ENCODE results near the gene GZMM. TPM values are rescaled to one million over a fixed set of nuclear protein-coding genes. Genes with fewer than 3 reads are reported as not detected.

The GZMM gene
- total and polyA plus RNA-seq, 10 donors, result 3.9 to 19.5 (median 14.9) TPM

DNA sequence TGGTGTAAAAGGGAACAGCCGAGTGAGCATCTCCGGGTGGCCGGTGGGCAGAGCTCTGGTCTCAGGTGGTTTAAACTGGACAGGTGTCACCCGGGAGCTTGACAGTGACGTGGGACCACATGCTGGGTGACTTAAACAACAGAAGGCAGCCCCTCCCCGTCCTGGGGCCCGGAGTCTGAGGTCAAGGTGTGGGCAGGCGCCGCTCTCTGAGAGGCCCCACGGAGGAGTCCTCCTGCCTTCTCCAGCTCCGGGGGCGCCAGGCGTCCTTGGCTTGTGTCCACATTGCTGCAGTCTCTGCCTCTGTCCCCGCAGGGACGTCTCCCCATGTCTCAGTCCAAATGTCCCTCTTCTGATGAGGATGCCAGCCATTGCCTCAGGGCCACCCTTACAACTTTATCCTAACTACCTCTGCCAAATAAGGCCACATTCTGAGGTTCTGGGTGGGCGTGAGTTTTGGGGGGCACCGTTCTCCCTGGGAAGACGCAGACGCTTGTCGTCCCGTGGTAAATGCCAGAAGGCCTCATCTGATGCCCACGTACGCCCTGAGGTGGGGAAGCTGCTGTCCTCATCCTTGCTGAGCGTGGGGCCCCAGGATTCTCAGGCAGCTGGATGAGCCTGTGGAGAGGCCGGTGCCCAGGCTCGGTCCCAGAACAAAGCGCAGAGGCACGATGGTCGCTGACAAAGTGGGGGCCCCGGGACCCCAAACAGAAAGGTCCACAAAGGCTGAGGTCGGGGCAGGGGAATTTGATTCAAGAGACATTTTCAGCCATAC is 12.9 kb downstream of the GZMM start:
- Histone ChIP-seq H3K9me3 (no peaks in the 10 kb centered on the region), H3K4me1 (peaks cover 0 to 18% (median 6%) of the 10 kb centered on the region in 6 donors), H3K36me3 (no peaks in the 10 kb centered on the region), H3K27ac (peak overlapping the region; percentile 15 to 83 (median 54)), H3K4me3 (no peak overlapping the region), H3K27me3 (replicated peaks in 1 of 7) (peaks cover 0 to 6% (median 0%) of the 10 kb centered on the region in 7 donors)
- no peak for TF ChIP-seq POLR2AphosphoS5 (IDR thresholded peaks at IDR 0.05)
- TF ChIP-seq, protein P1, sequence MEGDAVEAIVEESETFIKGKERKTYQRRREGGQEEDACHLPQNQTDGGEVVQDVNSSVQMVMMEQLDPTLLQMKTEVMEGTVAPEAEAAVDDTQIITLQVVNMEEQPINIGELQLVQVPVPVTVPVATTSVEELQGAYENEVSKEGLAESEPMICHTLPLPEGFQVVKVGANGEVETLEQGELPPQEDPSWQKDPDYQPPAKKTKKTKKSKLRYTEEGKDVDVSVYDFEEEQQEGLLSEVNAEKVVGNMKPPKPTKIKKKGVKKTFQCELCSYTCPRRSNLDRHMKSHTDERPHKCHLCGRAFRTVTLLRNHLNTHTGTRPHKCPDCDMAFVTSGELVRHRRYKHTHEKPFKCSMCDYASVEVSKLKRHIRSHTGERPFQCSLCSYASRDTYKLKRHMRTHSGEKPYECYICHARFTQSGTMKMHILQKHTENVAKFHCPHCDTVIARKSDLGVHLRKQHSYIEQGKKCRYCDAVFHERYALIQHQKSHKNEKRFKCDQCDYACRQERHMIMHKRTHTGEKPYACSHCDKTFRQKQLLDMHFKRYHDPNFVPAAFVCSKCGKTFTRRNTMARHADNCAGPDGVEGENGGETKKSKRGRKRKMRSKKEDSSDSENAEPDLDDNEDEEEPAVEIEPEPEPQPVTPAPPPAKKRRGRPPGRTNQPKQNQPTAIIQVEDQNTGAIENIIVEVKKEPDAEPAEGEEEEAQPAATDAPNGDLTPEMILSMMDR (IDR thresholded peaks at IDR 0.05 in 8 of 11, conservative IDR thresholded peaks at IDR 0.05 in 3 of 11), result no peak
- TF ChIP-seq POLR2A (IDR thresholded peaks at IDR 0.05), result no peak
- intact Hi-C loops (cut with DNase I; ENCODE audit: low total_unique reads), result no loop called here
- no peak for DNase-seq
- 79 to 89% (median 86%) methylated on average over 18 to 31 of the region's 31 CpGs for whole genome bisulfite sequencing, 5 donors

- H3K9me3 ChIP-seq, result no peaks in the 10 kb centered on the region
- H3K27me3 ChIP-seq (replicated peaks in 1 of 7), result no peaks in the 10 kb centered on the region
- no peak overlapping the region for H3K4me3 ChIP-seq
- WGBS, 5 donors, result 67 to 76% (median 67%) methylated on average over 20 to 21 of the region's 21 CpGs
- H3K4me1 ChIP-seq, result peaks cover 0 to 18% (median 6%) of the 10 kb centered on the region in 6 donors
- no peaks in the 10 kb centered on the region for H3K36me3 ChIP-seq
- H3K27ac ChIP-seq, result peak overlapping the region in 1 of 8 donors; percentile 33
- DNase-seq, result no peak
- TF ChIP-seq, protein P1 (IDR thresholded peaks at IDR 0.05 in 8 of 11, conservative IDR thresholded peaks at IDR 0.05 in 3 of 11), result no peak
- TF ChIP-seq POLR2AphosphoS5 (IDR thresholded peaks at IDR 0.05) (no peak), POLR2A (IDR thresholded peaks at IDR 0.05) (no peak)
- intact Hi-C loops (cut with DNase I; ENCODE audit: low total_unique reads), result no loop called here
These were observed 15.1 kb downstream of the GZMM start for GRCh38 chr19:558770-559439.

GRCh38 chr19:560121-560520 is 16.3 kb downstream of the GZMM start:
- TF ChIP-seq POLR2A (IDR thresholded peaks at IDR 0.05) (no peak), POLR2AphosphoS5 (IDR thresholded peaks at IDR 0.05) (no peak)
- TF ChIP-seq, protein P1 (IDR thresholded peaks at IDR 0.05 in 8 of 11, conservative IDR thresholded peaks at IDR 0.05 in 3 of 11), result no peak
- H3K27ac ChIP-seq, result peak overlapping the region in 3 of 8 donors; percentile 18 to 26 (median 21)
- WGBS, 5 donors, result 62 to 77% (median 69%) methylated on average over 12 of the region's 12 CpGs
- no peaks in the 10 kb centered on the region for H3K9me3 ChIP-seq
- no peak for DNase-seq
- H3K36me3 ChIP-seq, result no peaks in the 10 kb centered on the region
- no peaks in the 10 kb centered on the region for H3K27me3 ChIP-seq (replicated peaks in 1 of 7)
- peaks cover 0 to 18% (median 6%) of the 10 kb centered on the region in 6 donors for H3K4me1 ChIP-seq
- no peak overlapping the region for H3K4me3 ChIP-seq
- intact Hi-C loops (cut with DNase I; ENCODE audit: low total_unique reads), result no loop called here

DNA sequence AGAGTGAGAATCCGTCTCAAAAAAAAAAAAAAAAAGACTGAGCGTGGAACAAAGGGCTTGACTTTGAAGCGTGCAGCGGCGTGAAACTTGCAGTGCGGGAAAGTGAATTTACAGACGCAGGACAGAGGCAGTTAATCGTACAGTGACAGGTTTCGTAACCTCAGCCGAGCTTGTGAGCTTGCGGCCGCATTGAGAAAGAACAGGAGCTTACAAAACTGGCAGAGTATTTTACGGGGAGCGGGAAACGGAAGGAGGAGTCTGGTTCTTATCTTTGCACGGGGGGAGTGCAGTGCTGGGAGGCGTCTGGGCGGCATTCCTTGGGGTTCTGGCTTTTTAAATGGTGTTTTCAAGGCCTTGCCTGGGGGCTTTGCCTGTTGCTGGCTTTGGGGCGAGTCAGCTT is 22.6 kb downstream of the GZMM start:
- peak overlapping the region in 2 of 8 donors; percentile 10 to 54 for H3K4me3 ChIP-seq
- peaks cover 0 to 11% (median 7%) of the 10 kb centered on the region in 6 donors for H3K4me1 ChIP-seq
- TF ChIP-seq POLR2A (IDR thresholded peaks at IDR 0.05) (no peak), POLR2AphosphoS5 (IDR thresholded peaks at IDR 0.05) (peak in 1 of 3 donors; percentile 71)
- 53 to 80% (median 61%) methylated on average over 18 to 19 of the region's 19 CpGs for WGBS, 5 donors
- intact Hi-C loops (cut with DNase I; ENCODE audit: low total_unique reads), result no loop called here
- no peaks in the 10 kb centered on the region for H3K27me3 ChIP-seq (replicated peaks in 1 of 7)
- H3K27ac ChIP-seq, result peak overlapping the region in 7 of 8 donors; percentile 63 to 94 (median 79)
- H3K9me3 ChIP-seq, result no peaks in the 10 kb centered on the region
- no peak for DNase-seq
- H3K36me3 ChIP-seq, result no peaks in the 10 kb centered on the region

Measured in spleen (tissue), 11 donors.